DND-41 (cell line): Measurements from ENCODE around the gene RNF41.

Source experiments
- ATAC-seq: fragments of 200-7000 bp; cut with Tn5 transposase; 3 replicates; pipeline ENCODE4 v1.9.1; 2021; ENCODE audit warnings: low read depth; ENCODE audit not compliant: insufficient read depth
- DNase-seq: peaks from one replicate; pipeline ENCODE4 v3.0.0-alpha.2; 2020
- H2AFZ ChIP-seq: 2 replicates; pipeline ENCODE4 v1.6.0; 2012; ENCODE audit warnings: low read depth, low read length
- H3K27ac ChIP-seq: 2 replicates; pipeline ENCODE4 v1.5.1; 2012; ENCODE audit warnings: low read length, inconsistent platforms
- H3K27me3 ChIP-seq: fragments of 200-600 bp; sonication (generic); 2 replicates; pipeline ENCODE4 v1.6.0; 2012; ENCODE audit warnings: low read length, mild to moderate bottlenecking, inconsistent platforms; ENCODE audit not compliant: insufficient read depth, poor library complexity
- H3K36me3 ChIP-seq: 2 replicates; pipeline ENCODE4 v1.5.1; 2012; ENCODE audit warnings: low read length, inconsistent platforms; ENCODE audit not compliant: insufficient read depth
- H3K4me1 ChIP-seq: 2 replicates; pipeline ENCODE4 v1.5.1; 2012; ENCODE audit warnings: mild to moderate bottlenecking, low read length; ENCODE audit not compliant: insufficient read depth
- H3K4me2 ChIP-seq: 2 replicates; pipeline ENCODE4 v1.6.0; 2012; ENCODE audit warnings: mild to moderate bottlenecking, moderate library complexity, low read length, inconsistent platforms; ENCODE audit not compliant: insufficient read depth
- H3K4me3 ChIP-seq, 2 experiments: fragments of 200-600 bp in 1 of 2; shearing (Covaris generic) in 1 of 2; 2 replicates each; pipeline ENCODE4 v1.5.1; 2012 to 2016; ENCODE audit warnings: inconsistent platforms in 2 of 2, low read length in 2 of 2, mild to moderate bottlenecking in 2 of 2, low read depth in 1 of 2, moderate library complexity in 1 of 2
- H3K79me2 ChIP-seq: 2 replicates; pipeline ENCODE4 v1.6.0; 2012; ENCODE audit warnings: low read length, inconsistent platforms; ENCODE audit not compliant: insufficient read depth
- H3K9ac ChIP-seq: 2 replicates; pipeline ENCODE4 v1.6.0; 2012; ENCODE audit warnings: low read depth, mild to moderate bottlenecking, inconsistent platforms, low read length, moderate library complexity
- H3K9me3 ChIP-seq: 2 replicates; pipeline ENCODE4 v1.5.1; 2012; ENCODE audit warnings: low read length, moderate library complexity, mild to moderate bottlenecking, inconsistent platforms; ENCODE audit not compliant: insufficient read depth, severe bottlenecking
- H4K20me1 ChIP-seq: 2 replicates; pipeline ENCODE4 v1.6.0; 2012; ENCODE audit warnings: low read length; ENCODE audit not compliant: insufficient read depth
- CTCF ChIP-seq: IDR thresholded peaks from 2 replicates; pipeline ENCODE4 v1.5.1; 2012; ENCODE audit warnings: borderline replicate concordance, low read length, moderate library complexity, mild to moderate bottlenecking; ENCODE audit not compliant: poor library complexity, severe bottlenecking; ENCODE audit errors: extremely low read depth
- EZH2 ChIP-seq: IDR thresholded peaks from 3 replicates; pipeline ENCODE4 v1.6.1; 2012; ENCODE audit warnings: borderline replicate concordance, low read depth, mild to moderate bottlenecking, moderate library complexity, low read length, inconsistent platforms; ENCODE audit not compliant: severe bottlenecking

RNF41 gene

GRCh38 chr12:56258068-56258819, 36.5 kb upstream of the RNF41 start, which contains the start of gene ANKRD52:
TSS of gene ANKRD52 (minus strand) at chr12:56258384. CDS start at chr12:56258269, 115 bp downstream.
- Histone ChIP-seq H4K20me1 (peaks cover 10% of the 10 kb centered on the region; the same call in 1 of the 2 replicates), H3K79me2 (peaks cover 27% of the 10 kb centered on the region), H3K9me3 (no peaks in the 10 kb centered on the region), H3K4me3 (peak within 1 kb of the TSS; percentile 97 to 99), H2AFZ (peak within 1 kb of the TSS; percentile 100), H3K27ac (peak within 1 kb of the TSS; percentile 86), H3K36me3 (peaks cover 43% of the 10 kb centered on the region), H3K4me2 (peak within 1 kb of the TSS; percentile 83), H3K9ac (peak within 1 kb of the TSS; percentile 72), H3K4me1 (peaks cover 30% of the 10 kb centered on the region), H3K27me3 (no peaks in the 10 kb centered on the region)
- peak; percentile 70 for TF ChIP-seq CTCF
- no peak for TF ChIP-seq EZH2
- ATAC-seq (peak; percentile 92), DNase-seq (peak; percentile 77)

- TF ChIP-seq EZH2 (no peak), CTCF (no peak)
- Histone ChIP-seq H3K27me3 (no peaks in the 10 kb centered on the region), H3K4me1 (peaks cover 30% of the 10 kb centered on the region), H3K36me3 (peaks cover 50% of the 10 kb centered on the region), H3K9me3 (no peaks in the 10 kb centered on the region), H3K27ac (peak overlapping the region; percentile 86), H4K20me1 (peaks cover 12% of the 10 kb centered on the region; the same call in 1 of the 2 replicates), H3K4me2 (peak overlapping the region; percentile 83), H3K9ac (peak overlapping the region; percentile 72), H3K79me2 (peaks cover 27% of the 10 kb centered on the region), H2AFZ (peak overlapping the region; percentile 100), H3K4me3 (peak overlapping the region; percentile 97 to 99)
- ATAC-seq (peak; percentile 32), DNase-seq (peak; percentile 39)
Observed at GRCh38 chr12:56257491-56258067, 35.9 kb upstream of the RNF41 start.

- peak overlapping the region; percentile 72 for H3K9ac ChIP-seq
- H2AFZ ChIP-seq, result no peak overlapping the region
- peak overlapping the region; percentile 86 for H3K27ac ChIP-seq
Observed at GRCh38 chr12:56257071-56257470, 35.3 kb upstream of the RNF41 start.

More at GRCh38 chr12:56257071-56257470, 35.3 kb upstream of the RNF41 start:
- Histone ChIP-seq H3K4me3 (peak overlapping the region; percentile 97 to 99; a peak in 3 of 4 replicates), H3K27me3 (no peaks in the 10 kb centered on the region), H4K20me1 (peaks cover 13% of the 10 kb centered on the region; the same call in 1 of the 2 replicates), H3K79me2 (peaks cover 27% of the 10 kb centered on the region), H3K4me2 (peak overlapping the region; percentile 83), H3K36me3 (peaks cover 55% of the 10 kb centered on the region), H3K4me1 (peaks cover 30% of the 10 kb centered on the region), H3K9me3 (no peaks in the 10 kb centered on the region)
- no peak for TF ChIP-seq EZH2
- TF ChIP-seq CTCF, result no peak
- DNase-seq (no peak), ATAC-seq (no peak)
